GM23338 (cell line): ENCODE data around the gene BTBD18.

Experiments
- CREB1 ChIP-seq: fragments of 250-450 bp; sonication (Bioruptor Pico); IDR thresholded peaks from 2 replicates; pipeline ENCODE4 v1.5.0; 2020; ENCODE audit warnings: low read depth, mild to moderate bottlenecking, moderate library complexity
- CTCF ChIP-seq, 2 experiments: fragments of 200-600 bp in 1 of 2; sonication (generic) in 1 of 2; conservative IDR thresholded peaks; 2 replicates each; pipeline versions ENCODE4 v1.5.1 to v1.6.1; 2016 to 2017; ENCODE audit warnings: antibody characterized with exemption in 2 of 2, low read depth in 2 of 2, mild to moderate bottlenecking in 2 of 2, moderate library complexity in 1 of 2
- EZH2 ChIP-seq: fragments of 200-600 bp; sonication (generic); IDR thresholded peaks from one replicate; pipeline ENCODE4 v1.8.0; 2017; ENCODE audit warnings: antibody characterized with exemption, mild to moderate bottlenecking, low read depth; ENCODE audit not compliant: unreplicated experiment
- EZH2phosphoT487 ChIP-seq: fragments of 200-600 bp; sonication (generic); IDR thresholded peaks from one replicate; pipeline ENCODE4 v1.8.1; 2018; ENCODE audit warnings: antibody characterized with exemption; ENCODE audit not compliant: unreplicated experiment
- JUNB ChIP-seq: IDR thresholded peaks from one replicate; pipeline ENCODE4 v1.6.1; 2016; ENCODE audit warnings: antibody characterized with exemption; ENCODE audit not compliant: unreplicated experiment
- NANOG ChIP-seq: IDR thresholded peaks from 2 replicates; pipeline ENCODE4 v1.6.1; 2016; ENCODE audit warnings: antibody characterized with exemption, borderline replicate concordance
- POLR2AphosphoS5 ChIP-seq: IDR thresholded peaks from 2 replicates; pipeline ENCODE4 v1.6.1; 2016; ENCODE audit warnings: antibody characterized with exemption, low read depth
- STAT1 ChIP-seq: IDR thresholded peaks from one replicate; pipeline ENCODE4 v1.6.1; 2016; ENCODE audit warnings: antibody characterized with exemption; ENCODE audit not compliant: unreplicated experiment
- ZNF114 ChIP-seq: fragments of 250-450 bp; sonication (Bioruptor Pico); IDR thresholded peaks from 2 replicates; pipeline ENCODE4 v1.5.0; 2020; ENCODE audit warnings: mild to moderate bottlenecking, moderate library complexity
- ZNF331 ChIP-seq: fragments of 250-450 bp; sonication (Bioruptor Pico); IDR thresholded peaks from 2 replicates; pipeline ENCODE4 v1.5.0; 2020; ENCODE audit warnings: low read depth, mild to moderate bottlenecking, moderate library complexity
- TF ChIP-seq, protein P1 (sequence below): IDR thresholded peaks from one replicate; pipeline ENCODE4 v1.6.1; 2018; ENCODE audit warnings: antibody characterized with exemption; ENCODE audit not compliant: unreplicated experiment
- TF ChIP-seq, protein P2 (sequence below): IDR thresholded peaks from 2 replicates; pipeline ENCODE4 v1.6.1; 2016; ENCODE audit warnings: antibody characterized with exemption
- TF ChIP-seq, protein P3 (sequence below): fragments of 250-450 bp; sonication (Bioruptor Pico); IDR thresholded peaks from 2 replicates; pipeline ENCODE4 v1.5.0; 2020; ENCODE audit warnings: mild to moderate bottlenecking, moderate library complexity

GRCh38 chr11:57727185-57727584 is 24.4 kb downstream of the BTBD18 start:
- TF ChIP-seq, protein P1, sequence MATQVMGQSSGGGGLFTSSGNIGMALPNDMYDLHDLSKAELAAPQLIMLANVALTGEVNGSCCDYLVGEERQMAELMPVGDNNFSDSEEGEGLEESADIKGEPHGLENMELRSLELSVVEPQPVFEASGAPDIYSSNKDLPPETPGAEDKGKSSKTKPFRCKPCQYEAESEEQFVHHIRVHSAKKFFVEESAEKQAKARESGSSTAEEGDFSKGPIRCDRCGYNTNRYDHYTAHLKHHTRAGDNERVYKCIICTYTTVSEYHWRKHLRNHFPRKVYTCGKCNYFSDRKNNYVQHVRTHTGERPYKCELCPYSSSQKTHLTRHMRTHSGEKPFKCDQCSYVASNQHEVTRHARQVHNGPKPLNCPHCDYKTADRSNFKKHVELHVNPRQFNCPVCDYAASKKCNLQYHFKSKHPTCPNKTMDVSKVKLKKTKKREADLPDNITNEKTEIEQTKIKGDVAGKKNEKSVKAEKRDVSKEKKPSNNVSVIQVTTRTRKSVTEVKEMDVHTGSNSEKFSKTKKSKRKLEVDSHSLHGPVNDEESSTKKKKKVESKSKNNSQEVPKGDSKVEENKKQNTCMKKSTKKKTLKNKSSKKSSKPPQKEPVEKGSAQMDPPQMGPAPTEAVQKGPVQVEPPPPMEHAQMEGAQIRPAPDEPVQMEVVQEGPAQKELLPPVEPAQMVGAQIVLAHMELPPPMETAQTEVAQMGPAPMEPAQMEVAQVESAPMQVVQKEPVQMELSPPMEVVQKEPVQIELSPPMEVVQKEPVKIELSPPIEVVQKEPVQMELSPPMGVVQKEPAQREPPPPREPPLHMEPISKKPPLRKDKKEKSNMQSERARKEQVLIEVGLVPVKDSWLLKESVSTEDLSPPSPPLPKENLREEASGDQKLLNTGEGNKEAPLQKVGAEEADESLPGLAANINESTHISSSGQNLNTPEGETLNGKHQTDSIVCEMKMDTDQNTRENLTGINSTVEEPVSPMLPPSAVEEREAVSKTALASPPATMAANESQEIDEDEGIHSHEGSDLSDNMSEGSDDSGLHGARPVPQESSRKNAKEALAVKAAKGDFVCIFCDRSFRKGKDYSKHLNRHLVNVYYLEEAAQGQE = no peak
- TF ChIP-seq POLR2AphosphoS5 = no peak
- TF ChIP-seq EZH2 = no peak
- TF ChIP-seq CTCF (conservative IDR thresholded peaks at IDR 0.05; ENCODE audit: low read depth in 2 of 2) = no peak
- no peak for TF ChIP-seq CREB1 (CRISPR knock-in tag)
- TF ChIP-seq, protein P2, sequence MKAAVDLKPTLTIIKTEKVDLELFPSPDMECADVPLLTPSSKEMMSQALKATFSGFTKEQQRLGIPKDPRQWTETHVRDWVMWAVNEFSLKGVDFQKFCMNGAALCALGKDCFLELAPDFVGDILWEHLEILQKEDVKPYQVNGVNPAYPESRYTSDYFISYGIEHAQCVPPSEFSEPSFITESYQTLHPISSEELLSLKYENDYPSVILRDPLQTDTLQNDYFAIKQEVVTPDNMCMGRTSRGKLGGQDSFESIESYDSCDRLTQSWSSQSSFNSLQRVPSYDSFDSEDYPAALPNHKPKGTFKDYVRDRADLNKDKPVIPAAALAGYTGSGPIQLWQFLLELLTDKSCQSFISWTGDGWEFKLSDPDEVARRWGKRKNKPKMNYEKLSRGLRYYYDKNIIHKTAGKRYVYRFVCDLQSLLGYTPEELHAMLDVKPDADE = no peak
- no peak for TF ChIP-seq EZH2phosphoT487
- no peak for TF ChIP-seq JUNB
- no peak for TF ChIP-seq ZNF331
- TF ChIP-seq STAT1 = no peak
- TF ChIP-seq, protein P3, sequence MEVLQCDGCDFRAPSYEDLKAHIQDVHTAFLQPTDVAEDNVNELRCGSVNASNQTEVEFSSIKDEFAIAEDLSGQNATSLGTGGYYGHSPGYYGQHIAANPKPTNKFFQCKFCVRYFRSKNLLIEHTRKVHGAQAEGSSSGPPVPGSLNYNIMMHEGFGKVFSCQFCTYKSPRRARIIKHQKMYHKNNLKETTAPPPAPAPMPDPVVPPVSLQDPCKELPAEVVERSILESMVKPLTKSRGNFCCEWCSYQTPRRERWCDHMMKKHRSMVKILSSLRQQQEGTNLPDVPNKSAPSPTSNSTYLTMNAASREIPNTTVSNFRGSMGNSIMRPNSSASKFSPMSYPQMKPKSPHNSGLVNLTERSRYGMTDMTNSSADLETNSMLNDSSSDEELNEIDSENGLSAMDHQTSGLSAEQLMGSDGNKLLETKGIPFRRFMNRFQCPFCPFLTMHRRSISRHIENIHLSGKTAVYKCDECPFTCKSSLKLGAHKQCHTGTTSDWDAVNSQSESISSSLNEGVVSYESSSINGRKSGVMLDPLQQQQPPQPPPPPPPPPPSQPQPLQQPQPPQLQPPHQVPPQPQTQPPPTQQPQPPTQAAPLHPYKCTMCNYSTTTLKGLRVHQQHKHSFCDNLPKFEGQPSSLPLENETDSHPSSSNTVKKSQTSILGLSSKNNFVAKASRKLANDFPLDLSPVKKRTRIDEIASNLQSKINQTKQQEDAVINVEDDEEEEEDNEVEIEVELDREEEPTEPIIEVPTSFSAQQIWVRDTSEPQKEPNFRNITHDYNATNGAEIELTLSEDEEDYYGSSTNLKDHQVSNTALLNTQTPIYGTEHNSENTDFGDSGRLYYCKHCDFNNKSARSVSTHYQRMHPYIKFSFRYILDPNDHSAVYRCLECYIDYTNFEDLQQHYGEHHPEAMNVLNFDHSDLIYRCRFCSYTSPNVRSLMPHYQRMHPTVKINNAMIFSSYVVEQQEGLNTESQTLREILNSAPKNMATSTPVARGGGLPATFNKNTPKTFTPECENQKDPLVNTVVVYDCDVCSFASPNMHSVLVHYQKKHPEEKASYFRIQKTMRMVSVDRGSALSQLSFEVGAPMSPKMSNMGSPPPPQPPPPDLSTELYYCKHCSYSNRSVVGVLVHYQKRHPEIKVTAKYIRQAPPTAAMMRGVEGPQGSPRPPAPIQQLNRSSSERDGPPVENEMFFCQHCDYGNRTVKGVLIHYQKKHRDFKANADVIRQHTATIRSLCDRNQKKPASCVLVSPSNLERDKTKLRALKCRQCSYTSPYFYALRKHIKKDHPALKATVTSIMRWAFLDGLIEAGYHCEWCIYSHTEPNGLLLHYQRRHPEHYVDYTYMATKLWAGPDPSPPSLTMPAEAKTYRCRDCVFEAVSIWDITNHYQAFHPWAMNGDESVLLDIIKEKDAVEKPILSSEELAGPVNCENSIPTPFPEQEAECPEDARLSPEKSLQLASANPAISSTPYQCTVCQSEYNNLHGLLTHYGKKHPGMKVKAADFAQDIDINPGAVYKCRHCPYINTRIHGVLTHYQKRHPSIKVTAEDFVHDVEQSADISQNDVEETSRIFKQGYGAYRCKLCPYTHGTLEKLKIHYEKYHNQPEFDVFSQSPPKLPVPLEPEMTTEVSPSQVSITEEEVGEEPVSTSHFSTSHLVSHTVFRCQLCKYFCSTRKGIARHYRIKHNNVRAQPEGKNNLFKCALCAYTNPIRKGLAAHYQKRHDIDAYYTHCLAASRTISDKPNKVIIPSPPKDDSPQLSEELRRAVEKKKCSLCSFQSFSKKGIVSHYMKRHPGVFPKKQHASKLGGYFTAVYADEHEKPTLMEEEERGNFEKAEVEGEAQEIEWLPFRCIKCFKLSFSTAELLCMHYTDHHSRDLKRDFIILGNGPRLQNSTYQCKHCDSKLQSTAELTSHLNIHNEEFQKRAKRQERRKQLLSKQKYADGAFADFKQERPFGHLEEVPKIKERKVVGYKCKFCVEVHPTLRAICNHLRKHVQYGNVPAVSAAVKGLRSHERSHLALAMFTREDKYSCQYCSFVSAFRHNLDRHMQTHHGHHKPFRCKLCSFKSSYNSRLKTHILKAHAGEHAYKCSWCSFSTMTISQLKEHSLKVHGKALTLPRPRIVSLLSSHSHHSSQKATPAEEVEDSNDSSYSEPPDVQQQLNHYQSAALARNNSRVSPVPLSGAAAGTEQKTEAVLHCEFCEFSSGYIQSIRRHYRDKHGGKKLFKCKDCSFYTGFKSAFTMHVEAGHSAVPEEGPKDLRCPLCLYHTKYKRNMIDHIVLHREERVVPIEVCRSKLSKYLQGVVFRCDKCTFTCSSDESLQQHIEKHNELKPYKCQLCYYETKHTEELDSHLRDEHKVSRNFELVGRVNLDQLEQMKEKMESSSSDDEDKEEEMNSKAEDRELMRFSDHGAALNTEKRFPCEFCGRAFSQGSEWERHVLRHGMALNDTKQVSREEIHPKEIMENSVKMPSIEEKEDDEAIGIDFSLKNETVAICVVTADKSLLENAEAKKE = no peak
- TF ChIP-seq NANOG = no peak
- no peak for TF ChIP-seq ZNF114
